Femur (tissue), 1 donor: Measurements from ENCODE around the gene LRRC27.

Experiments
- DNase-seq: peaks from one replicate; pipeline ENCODE4 v3.0.0-alpha.2; 2017

LRRC27 gene

GRCh38 chr10:132339276-132339675, 7.3 kb downstream of the LRRC27 start:
- no peak for DNase-seq

- DNase-seq: no peak
Observed at GRCh38 chr10:132341017-132341416, 9.0 kb downstream of the LRRC27 start.

GRCh38 chr10:132341781-132342180, 9.8 kb downstream of the LRRC27 start:
- DNase-seq: no peak

- no peak for DNase-seq
Observed at GRCh38 chr10:132342553-132342952, 10.6 kb downstream of the LRRC27 start.

GRCh38 chr10:132344386-132344785, 12.4 kb downstream of the LRRC27 start:
- DNase-seq: no peak

- no peak for DNase-seq
Observed at GRCh38 chr10:132345345-132345744, 13.4 kb downstream of the LRRC27 start.

GRCh38 chr10:132346806-132347205, 14.8 kb downstream of the LRRC27 start:
- no peak for DNase-seq

- peak; percentile 9 for DNase-seq
Observed at GRCh38 chr10:132347211-132347930, 15.4 kb downstream of the LRRC27 start.

- DNase-seq: no peak
Observed at GRCh38 chr10:132347931-132348267, 15.9 kb downstream of the LRRC27 start.

- DNase-seq: no peak
Observed at GRCh38 chr10:132349766-132350165, 17.8 kb downstream of the LRRC27 start.

- DNase-seq: no peak
Observed at GRCh38 chr10:132350391-132350790, 18.4 kb downstream of the LRRC27 start.

GRCh38 chr10:132350946-132351345, 19.0 kb downstream of the LRRC27 start:
- DNase-seq: no peak

- no peak for DNase-seq
Observed at GRCh38 chr10:132351611-132352010, 19.6 kb downstream of the LRRC27 start.

GRCh38 chr10:132352462-132353308, 20.7 kb downstream of the LRRC27 start:
- peak; percentile 78 for DNase-seq

- DNase-seq: no peak
Observed at GRCh38 chr10:132353456-132354355, 21.7 kb downstream of the LRRC27 start.

GRCh38 chr10:132354356-132355094, 22.5 kb downstream of the LRRC27 start:
- no peak for DNase-seq

GRCh38 chr10:132355297-132355696, 23.3 kb downstream of the LRRC27 start:
- DNase-seq: no peak

- DNase-seq: no peak
Observed at GRCh38 chr10:132355754-132356153, 23.8 kb downstream of the LRRC27 start.

- DNase-seq: no peak
Observed at GRCh38 chr10:132356621-132357195, 24.7 kb downstream of the LRRC27 start.

GRCh38 chr10:132357286-132358058, 25.5 kb downstream of the LRRC27 start:
- no peak for DNase-seq

- DNase-seq: no peak
Observed at GRCh38 chr10:132359305-132360040, 27.5 kb downstream of the LRRC27 start.
